Right ventricle myocardium inferior (tissue), 1 donor: ENCODE measurements around the gene CLCN1. TPM values are rescaled to one million over a fixed set of nuclear protein-coding genes. Genes with fewer than 3 reads are reported as not detected.
A peak's percentile ranks its signal among the peaks of the same experiment; 100 is the strongest.

Experiments used
- ATAC-seq: fragments of 200-7000 bp; cut with Tn5 transposase; one replicate; pipeline ENCODE4 v1.9.1; 2020; ENCODE audit warnings: mild to moderate bottlenecking, moderate library complexity
- DNase-seq: peaks from one replicate; pipeline ENCODE4 v3.0.0; 2021; ENCODE audit errors: missing footprints
- intact Hi-C: fragments of 100-400 bp; cut with DNase I; formaldehyde crosslinking; loops from one replicate; pipeline ENCODE4 v1.11.0; 2022
- total RNA-seq: library from RNA; stranded (reverse); fragmentation: NEBNext Ultra II Directional; extraction: Animal tissue kit (Norgen Biotek cat#: 25700); gene quantifications from one replicate; pipeline ENCODE4 v1.2.1, GENCODE V29; 2021
- donor health status: DM: no; HTN: yes; CAD: no; lungs with severe emphysema.

CLCN1 gene
- total RNA-seq, 1 donor from 2014 or later, result not detected

DNA sequence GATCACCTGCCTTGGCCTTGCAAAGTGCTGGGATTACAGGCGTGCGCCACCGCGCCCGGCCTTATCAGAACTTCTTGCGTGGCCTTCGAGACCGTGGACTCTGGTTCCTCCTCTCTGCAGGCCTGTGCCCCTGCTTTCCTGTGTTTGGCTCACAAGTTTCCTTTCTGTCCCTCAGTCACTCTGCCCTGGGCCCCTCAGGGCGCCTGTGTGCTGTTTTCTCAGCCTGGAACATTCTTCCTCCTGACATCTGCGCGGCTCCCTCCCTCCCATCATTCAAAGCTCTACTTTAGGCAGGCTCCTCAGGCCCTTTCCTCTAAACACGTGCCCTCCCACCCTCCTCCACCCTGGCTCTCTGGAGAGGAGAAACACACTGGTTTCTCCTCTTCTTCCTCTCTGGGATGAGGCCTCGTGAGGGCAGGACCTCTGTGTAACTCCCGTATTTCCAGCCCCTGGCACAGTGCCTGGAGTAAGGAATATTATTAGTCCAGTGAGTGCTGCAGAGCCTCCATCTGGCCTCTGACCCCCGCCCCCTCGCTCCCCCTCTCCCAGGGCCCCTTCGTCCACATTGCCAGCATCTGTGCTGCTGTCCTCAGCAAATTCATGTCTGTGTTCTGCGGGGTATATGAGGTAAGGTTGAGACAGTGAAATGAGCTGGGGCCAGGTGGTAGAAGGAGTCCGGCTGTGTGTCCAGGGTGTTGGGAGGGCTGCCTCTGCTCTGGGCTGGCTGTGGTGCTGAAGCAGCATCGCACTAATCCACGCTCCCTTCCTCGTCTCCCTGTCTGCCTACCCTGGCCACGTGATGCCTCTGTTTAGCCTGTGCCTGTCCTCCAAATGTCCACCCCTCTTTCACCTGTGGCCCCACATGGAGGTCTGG is 7.1 kb downstream of the CLCN1 start:
- intact Hi-C loops, result no loop called here
- ATAC-seq (peak; percentile 56), DNase-seq (no peak)

DNA sequence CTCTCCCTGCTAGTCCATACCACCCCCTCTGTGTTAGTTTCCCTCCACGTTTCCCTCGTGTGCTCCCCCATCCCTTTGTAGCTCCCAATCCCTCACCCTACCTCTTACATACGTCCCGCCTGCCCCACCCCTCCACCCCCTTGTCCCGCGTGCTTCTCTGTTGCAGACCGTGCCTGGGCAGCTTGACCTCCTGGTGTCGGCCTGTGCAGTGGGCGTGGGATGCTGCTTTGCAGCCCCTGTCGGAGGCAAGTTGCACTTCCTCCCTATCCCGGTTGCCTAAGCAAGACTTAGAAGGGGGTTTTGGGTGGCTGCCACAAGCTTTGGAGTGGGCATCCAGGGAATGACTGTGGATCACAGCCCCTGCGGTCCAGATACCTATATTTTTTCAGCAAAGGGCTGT is 7.7 kb downstream of the CLCN1 start:
- DNase-seq (no peak), ATAC-seq (no peak)
- intact Hi-C loops, result no loop called here

DNA sequence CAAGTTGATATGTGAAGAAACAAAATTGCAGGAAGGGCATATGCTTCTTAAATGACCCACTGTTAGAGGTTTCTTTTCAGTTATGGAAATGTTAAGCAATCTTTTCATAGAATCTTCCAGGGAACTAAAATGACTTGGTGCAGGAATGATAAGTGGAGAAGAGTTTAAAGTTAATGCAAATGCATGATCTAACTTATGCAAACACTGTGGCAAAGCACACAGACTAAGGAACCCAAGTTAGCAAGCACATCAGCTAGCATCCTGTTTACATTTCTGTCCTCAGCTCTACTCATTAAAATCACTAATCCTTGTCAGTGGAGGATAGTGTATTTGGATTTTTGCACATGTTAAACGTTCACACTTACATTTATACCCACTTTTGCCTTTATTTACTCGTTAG is 9.3 kb downstream of the CLCN1 start:
- ATAC-seq (no peak), DNase-seq (no peak)
- intact Hi-C loops, result no loop called here

DNA sequence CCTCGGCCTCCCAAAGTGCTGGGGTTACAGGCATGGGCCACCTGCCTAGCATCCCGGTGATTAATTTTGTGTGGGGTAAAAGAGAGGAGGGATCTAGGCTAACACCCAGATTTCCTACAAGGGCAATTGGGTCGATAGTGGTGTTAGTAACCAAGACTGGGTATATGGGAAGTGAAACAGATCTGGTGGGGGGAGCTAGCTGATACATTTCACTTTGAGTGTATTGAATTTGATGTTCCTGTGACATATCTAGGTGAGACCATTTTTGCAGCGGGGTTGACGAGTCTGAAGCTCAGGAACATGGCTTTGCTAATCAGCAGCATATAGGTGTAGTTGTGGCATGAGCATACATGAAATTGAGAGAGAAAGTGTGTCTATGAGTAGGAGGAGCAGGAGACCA is 12.0 kb downstream of the CLCN1 start:
- ATAC-seq (no peak), DNase-seq (no peak)
- intact Hi-C loops, result no loop called here

DNA sequence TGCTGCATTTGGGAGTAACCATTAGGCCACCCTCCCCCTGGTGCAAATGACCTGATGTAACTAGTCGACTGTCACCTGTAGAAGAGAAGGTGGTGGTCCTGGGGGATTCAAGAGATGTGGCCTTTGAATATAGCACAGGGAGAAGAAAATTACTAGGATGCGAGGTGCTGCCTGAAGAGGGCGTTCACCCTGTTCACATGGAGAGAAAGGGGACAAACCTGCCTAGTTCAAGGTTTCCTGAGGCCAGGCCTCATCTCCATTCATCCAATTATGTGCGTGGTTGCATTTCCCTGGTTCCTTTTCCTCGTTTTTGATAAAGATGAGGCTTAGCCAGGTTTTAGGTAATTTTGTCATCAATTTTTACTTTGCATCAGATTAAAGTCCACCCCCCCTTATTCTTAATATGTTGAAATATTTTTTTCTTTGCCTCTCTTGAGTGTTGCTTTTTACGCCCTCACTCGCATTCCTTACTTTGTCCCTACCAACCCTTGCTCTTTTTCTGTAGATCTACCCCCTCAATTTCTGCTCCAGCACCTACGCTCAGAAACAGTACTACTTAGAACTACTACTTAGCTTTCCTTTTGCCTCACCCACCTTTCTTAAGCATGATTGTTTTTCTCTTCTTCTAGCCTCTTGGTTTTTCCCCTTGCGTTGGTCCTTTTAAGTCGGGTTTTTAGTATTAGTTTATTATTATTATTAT is 13.7 kb downstream of the CLCN1 start:
- DNase-seq, result no peak
- intact Hi-C loops, result no loop called here
- ATAC-seq, result no peak

DNA sequence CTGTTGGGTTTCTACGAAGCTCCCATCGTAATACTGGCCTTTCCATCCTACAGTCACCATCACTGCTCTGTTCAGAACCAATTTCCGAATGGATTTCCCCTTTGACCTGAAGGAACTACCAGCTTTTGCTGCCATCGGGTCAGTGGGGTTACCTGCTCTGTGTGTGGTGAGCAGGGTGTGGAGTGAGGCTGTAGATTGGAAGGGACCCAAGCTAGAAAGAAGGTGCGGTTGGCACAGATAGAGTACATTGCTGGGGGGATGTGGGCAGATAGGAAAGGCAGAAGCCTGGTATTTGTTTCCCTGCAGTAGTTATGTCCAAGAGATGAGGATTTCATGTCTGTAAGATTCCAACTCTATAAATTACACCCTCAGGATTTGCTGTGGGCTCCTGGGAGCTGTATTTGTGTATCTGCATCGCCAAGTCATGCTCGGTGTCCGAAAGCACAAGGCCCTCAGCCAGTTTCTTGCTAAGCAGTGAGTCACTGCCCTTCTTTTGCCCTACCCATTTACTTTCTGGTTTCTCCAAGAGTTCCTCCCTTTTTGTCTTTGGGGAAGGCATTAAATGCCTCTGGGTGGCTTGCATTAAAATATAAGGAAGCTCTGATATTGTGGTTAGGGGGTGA is 15.4 kb downstream of the CLCN1 start:
- no peak for ATAC-seq
- intact Hi-C loops, result no loop called here

DNA sequence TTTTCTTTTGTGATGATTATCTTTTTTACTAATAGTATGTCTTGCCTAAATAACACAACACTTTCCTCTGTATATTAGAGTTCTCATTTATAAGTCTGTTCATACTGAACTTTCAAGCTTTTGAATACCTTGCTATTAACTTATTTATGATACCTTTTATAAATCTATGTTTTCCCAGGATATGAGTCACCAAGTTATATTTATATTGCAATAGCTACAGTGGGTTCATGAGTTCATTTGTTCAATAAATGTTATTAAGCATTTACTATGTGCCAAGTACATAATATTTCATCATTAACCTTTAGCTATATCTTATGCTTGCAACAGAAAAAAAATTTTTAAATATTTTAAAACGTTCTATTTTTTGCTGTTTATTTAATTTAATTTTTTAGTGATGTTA is 18.3 kb downstream of the CLCN1 start:
- ATAC-seq, result no peak
- intact Hi-C loops, result no loop called here
- no peak for DNase-seq

More for the DNA sequence above, 15.4 kb downstream of the CLCN1 start:
- DNase-seq, result no peak

DNA sequence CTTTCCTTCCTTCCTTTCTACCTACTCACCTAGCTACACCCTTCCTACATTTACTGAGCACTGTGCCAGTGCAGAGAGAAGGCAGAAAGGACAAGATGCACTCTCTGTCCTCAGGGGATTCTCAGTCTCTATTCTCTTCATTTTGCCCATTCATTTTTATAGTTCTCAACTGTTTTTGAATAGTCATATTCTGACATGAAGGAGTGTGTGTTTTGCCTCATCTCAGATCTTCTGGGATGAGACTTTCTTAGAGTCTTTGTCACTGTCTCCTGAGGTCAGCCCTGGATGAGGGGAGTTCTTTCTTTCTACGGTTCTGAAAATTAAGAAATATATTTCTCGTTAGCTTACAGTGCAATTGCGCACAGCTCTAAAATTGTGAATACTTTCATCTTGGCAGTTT is 21.3 kb downstream of the CLCN1 start:
- no peak for DNase-seq
- intact Hi-C loops, result no loop called here
- no peak for ATAC-seq

DNA sequence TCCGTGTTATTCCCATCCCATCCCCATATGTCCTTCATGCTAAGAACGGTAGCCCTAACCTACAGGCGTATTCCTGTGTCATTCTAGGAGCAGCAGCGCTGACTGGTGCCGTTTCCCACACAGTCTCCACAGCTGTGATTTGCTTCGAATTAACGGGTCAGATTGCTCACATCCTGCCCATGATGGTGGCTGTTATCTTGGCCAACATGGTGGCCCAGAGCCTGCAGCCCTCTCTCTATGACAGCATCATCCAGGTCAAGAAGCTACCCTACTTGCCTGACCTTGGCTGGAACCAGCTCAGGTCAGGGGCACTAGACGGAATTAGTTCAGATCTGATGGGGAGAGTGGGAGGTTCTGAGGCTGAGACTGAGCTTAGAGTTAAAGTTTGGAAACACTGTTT is 25.9 kb downstream of the CLCN1 start:
- ATAC-seq, result no peak

DNA sequence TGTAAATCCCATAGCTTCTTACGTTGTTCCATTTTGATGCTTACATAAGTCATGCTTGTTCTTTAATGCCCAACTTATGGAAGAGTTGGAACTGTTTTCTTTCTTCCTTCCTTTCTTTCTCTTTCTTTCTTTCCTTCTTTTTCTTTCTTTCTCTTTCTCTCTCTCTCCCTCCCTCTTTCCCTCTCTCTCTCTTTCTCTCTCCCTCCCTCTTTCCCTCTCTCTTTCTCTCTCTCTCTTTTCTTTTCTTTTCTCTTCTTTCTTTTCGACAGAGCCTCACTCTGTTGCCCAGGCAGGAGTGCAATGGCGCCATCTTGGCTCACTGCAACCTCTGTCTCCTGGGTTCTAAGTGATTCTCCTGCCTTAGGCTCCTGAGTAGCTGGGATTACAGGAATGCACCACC is 27.7 kb downstream of the CLCN1 start:
- intact Hi-C loops, result no loop called here
- DNase-seq, result no peak
- ATAC-seq, result no peak

More for the DNA sequence above, 25.9 kb downstream of the CLCN1 start:
- no peak for DNase-seq
- intact Hi-C loops, result no loop called here

DNA sequence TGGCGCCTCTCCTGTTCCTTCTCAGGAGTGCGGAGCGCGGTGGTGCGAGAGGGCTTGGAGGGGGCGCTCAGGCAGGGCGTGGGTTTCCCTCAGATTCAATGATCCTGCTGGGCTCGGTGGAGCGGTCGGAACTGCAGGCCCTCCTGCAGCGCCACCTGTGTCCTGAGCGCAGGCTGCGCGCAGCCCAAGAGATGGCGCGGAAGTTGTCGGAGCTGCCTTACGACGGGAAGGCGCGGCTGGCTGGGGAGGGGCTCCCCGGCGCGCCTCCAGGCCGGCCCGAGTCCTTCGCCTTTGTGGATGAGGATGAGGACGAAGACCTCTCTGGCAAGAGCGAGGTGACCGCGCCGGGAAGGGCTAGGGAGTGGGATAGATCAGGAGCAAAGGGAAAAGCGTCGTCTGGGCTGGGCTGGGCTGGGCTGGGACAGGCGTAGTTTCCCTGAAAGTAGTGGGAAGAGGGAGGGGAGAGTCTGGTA is 29.6 kb downstream of the CLCN1 start:
- DNase-seq (peak; percentile 89), ATAC-seq (peak; percentile 60)
- intact Hi-C loops, result no loop called here

DNA sequence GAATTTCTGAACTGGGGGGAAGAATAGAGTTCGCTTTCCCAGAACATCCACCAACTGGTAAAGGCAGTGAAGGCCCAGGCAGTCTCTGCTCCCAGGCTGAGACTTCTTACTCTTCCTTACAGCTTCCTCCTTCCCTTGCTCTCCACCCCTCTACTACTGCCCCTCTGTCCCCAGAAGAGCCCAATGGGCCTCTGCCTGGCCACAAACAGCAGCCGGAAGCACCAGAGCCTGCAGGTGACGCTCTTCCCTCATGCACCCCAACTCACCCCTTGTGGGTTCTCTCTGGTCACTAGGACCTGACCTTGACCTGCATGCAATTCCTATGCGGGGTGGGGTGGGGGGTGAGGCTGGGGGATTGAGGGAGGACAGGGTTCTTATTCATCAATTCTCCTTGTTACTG is 30.1 kb downstream of the CLCN1 start:
- DNase-seq (no peak), ATAC-seq (no peak)
- intact Hi-C loops, result no loop called here

DNA sequence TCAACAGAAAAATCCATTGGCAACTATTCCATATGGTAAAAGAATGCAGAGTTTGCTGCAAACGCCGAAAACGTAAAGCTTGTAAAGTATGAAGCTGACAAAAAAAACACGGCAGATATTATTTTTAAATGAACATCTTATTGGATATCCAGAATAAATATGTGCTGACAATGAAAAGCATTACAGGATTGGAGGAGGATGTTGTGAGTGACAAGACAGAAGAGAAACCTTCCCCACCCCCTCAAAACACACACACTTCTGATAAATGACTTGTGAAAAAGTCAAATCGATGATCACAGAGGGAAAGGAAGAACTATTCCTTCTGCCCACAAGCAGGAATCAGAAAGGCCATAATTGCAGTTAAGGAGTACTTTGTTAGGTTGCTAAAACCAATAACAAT is 32.0 kb downstream of the CLCN1 start:
- ATAC-seq (no peak), DNase-seq (no peak)
- intact Hi-C loops, result no loop called here

DNA sequence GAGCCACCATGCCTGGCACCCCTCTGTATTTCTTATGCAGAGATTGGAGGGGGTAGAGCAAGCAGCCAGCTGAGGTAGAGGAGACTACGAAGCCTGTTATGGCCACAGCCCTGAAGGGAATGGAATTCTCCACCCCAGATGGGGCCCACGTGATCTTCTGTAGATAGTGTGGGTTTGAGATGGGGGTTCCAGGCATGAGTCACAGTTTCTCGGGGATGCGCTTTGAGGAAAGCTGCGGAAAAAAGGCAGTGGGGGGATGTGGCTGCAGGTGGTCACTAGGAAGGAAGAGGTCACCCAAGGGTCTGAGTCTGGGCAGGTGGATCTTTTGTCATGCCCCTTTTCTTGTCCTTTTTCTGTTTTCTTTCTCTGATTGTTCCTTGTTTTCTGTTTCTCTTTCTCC is 35.1 kb downstream of the CLCN1 start:
- intact Hi-C loops, result no loop called here

DNA sequence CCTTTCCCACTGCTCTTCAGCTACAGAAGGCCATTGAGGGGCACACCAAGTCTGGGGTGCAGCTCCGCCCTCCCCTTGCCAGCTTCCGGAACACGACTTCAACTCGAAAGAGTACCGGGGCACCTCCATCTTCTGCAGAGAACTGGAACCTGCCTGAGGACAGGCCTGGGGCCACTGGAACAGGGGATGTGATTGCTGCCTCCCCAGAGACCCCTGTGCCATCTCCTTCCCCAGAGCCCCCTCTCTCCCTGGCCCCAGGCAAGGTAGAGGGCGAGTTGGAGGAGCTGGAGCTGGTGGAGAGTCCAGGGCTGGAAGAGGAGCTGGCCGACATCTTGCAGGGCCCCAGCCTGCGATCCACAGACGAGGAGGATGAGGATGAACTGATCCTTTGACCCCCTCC is 35.7 kb downstream of the CLCN1 start:
- intact Hi-C loops, result no loop called here
- no peak for ATAC-seq
- DNase-seq, result no peak

More for the DNA sequence above, 35.1 kb downstream of the CLCN1 start:
- DNase-seq, result no peak
- ATAC-seq, result no peak

DNA sequence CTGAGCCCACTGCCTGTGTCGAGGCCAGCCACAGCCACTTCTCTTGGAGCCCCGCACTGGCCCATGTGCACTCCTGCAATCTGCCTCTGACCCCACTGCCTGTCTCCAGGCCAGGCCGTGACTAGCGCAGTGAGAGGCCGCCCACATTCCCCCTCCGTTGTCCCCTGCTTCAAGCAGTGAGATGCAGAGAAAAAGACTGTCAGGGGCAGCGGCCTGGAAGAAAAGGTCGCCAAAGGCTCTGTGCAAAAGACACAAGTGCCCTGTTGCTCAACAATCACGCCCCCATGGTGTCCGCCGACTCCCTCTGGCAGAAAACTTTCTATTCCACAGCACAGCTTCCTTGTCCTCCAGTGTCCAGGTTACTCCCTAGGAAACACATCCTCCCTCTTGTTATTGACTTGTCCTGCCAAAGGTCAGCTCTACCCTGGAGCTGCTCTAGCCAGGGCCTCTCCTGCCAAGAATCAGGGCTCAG is 36.7 kb downstream of the CLCN1 start:
- DNase-seq (no peak), ATAC-seq (no peak)
- intact Hi-C loops, result no loop called here

DNA sequence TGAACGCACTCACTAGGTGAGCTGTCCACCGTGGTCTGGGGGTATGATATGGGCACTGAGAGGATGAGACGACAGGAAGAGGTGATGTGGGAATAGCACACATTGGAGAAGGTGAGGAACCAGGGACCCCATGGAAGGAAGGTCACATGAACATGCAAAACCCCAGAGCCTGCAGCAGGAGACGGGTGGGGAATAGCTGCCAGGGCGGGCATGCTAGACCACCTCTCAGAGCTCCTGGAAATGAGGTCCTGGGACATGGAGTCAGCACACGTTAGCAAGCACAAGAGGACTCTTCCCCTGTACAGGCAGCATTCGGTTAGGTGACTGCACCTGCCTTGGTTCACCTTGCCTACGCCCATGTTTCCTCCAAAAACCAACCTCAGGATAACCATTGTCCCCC is 38.5 kb downstream of the CLCN1 start:
- ATAC-seq, result no peak
- DNase-seq, result no peak
- intact Hi-C loops, result no loop called here

DNA sequence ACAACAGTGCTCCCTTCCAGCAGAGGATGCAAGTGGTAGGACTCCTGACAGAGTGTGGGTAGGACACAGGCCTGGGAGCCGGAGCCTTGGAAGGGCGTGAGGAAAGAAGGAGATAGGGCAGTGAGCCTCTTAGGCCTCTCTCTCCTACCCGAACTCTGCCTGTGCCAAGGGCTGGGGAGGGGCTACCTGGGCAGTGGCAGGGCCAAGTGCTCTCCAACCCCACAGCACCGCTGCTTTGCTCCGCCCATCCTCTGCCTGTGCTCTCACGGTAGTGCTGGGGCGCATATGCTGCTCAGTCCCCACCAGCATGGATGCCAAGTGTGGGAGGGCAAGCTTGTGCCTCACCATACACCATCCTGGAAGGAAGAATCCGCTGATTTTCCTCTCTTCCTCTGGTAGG is 39.1 kb downstream of the CLCN1 start:
- intact Hi-C loops, result no loop called here
- DNase-seq (no peak), ATAC-seq (no peak)

DNA sequence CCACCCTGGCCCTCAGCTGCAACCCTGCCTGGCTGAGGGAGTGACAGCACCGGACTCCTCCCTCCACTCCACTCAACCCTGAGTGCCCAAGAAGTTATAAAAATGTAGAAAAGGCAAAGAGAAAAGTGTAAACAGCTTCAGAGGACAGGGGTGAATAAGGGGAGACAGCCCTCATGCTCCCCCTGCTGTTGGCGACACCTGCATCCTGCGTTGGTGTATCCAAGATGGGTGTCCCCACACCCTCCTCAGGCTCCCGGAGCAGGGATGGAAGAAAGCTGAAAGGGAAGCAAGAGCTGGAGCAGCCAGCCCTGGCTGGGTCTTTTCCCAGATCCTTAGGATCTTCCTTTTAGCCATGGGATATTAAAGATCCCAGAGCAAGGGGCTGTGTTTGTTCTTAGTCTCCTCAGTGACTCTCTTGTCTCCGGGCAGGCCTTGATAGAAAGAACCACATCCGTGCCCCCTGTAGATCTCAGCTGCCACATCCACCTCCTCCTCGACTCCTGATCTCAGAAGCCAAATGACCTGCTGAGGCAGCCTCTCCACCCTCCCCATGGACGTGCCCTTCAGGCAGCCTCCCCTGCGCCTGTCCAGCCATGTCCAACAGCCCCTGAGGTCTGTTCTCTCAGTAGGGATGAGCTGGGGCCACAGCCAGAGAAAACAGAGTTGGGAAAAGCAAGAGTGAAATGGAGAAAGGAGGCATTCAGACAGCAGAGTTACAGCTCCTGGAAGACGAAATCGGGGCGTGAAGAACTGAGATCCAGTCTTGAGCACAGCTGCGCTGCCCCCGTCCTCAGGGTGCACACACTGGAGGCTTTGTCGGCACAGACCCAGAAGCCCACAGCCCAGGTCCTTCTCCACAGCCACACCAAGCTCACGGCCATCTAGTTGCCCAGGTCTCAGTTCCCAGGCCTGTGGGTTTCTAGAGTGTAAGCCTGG is 39.8 kb downstream of the CLCN1 start:
- no peak for ATAC-seq
- DNase-seq, result no peak
- intact Hi-C loops, result no loop called here
